Measurements from ENCODE around the gene MRAP2.

MRAP2 gene

DNA sequence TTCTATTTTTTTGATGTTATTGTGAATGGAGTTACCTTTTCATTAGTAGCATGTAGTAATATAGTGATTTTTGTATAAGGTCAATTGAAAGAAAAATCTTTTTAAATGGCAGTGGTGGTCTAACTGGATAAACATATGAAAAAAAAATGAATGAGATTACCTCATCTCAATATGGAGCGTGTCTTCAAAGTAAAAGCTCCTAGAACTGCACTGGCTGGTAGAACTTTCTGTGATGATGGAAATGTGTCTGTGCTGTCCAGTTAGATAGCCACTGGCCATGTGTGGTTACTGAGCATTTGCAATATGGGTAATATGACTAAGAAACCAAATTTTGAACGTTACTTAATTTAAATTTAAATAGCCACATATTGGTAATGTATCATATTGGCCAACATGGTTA is 44.1 kb downstream of the MRAP2 start:
- Histone ChIP-seq H3K4me3 (ENCODE audit: low read depth, low read length, poor library complexity, severe bottlenecking) (no peak overlapping the region), H3K4me2 (ENCODE audit: low read length) (no peak overlapping the region), H3K9ac (ENCODE audit: low read length) (no peak overlapping the region), H3K27me3 (ENCODE audit: insufficient read depth, low read length) (no peaks in the 10 kb centered on the region), H3K79me2 (ENCODE audit: insufficient read depth, low read length) (no peaks in the 10 kb centered on the region), H4K20me1 (ENCODE audit: insufficient read depth, low read length) (no peaks in the 10 kb centered on the region), H3K36me3 (ENCODE audit: insufficient read depth, low read length) (no peaks in the 10 kb centered on the region), H3K9me2 (ENCODE audit: low read depth, low read length) (no peaks in the 10 kb centered on the region), H3K27ac (ENCODE audit: low read depth, low read length, poor library complexity, severe bottlenecking) (no peak overlapping the region), H3K4me1 (ENCODE audit: insufficient read depth, low read length, severe bottlenecking) (no peaks in the 10 kb centered on the region), H2AFZ (ENCODE audit: low read length) (no peak overlapping the region), H3F3A (ENCODE audit: insufficient read depth, low read length) (no peaks in the 10 kb centered on the region), H3K9me3 (ENCODE audit: low read length) (no peaks in the 10 kb centered on the region)
- TF ChIP-seq, protein P1, sequence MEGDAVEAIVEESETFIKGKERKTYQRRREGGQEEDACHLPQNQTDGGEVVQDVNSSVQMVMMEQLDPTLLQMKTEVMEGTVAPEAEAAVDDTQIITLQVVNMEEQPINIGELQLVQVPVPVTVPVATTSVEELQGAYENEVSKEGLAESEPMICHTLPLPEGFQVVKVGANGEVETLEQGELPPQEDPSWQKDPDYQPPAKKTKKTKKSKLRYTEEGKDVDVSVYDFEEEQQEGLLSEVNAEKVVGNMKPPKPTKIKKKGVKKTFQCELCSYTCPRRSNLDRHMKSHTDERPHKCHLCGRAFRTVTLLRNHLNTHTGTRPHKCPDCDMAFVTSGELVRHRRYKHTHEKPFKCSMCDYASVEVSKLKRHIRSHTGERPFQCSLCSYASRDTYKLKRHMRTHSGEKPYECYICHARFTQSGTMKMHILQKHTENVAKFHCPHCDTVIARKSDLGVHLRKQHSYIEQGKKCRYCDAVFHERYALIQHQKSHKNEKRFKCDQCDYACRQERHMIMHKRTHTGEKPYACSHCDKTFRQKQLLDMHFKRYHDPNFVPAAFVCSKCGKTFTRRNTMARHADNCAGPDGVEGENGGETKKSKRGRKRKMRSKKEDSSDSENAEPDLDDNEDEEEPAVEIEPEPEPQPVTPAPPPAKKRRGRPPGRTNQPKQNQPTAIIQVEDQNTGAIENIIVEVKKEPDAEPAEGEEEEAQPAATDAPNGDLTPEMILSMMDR (IDR thresholded peaks at IDR 0.05; ENCODE audit: low read length) = no peak
- TF ChIP-seq EZH2 (IDR thresholded peaks at IDR 0.05; ENCODE audit: borderline replicate concordance, low read length) = no peak

DNA sequence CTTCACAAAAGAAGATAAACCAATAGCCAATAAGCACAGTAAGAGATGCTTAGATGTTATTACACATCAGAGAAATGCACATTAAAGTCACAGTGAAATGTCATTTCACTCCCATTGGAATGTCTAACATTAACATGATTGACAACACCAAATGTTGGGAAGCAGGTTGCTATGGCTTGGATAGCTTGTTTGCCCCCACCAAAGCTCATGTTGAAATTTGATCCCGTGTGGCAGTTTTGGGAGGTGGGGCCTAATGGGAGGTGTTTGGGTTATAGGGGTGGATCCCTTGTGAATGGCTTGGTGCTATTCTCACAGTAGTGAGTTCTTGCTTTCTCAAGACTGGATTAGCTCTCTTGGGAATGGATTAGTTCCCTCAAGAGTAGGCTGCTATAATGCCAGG is 44.8 kb downstream of the MRAP2 start:
- no peak overlapping the region for H3K27ac ChIP-seq (ENCODE audit: low read depth, low read length, poor library complexity, severe bottlenecking)
- no peaks in the 10 kb centered on the region for H3F3A ChIP-seq (ENCODE audit: insufficient read depth, low read length)
- TF ChIP-seq, protein P1 (IDR thresholded peaks at IDR 0.05; ENCODE audit: low read length) = no peak
- no peak for TF ChIP-seq EZH2 (IDR thresholded peaks at IDR 0.05; ENCODE audit: borderline replicate concordance, low read length)
- no peak overlapping the region for H3K4me3 ChIP-seq (ENCODE audit: low read depth, low read length, poor library complexity, severe bottlenecking)
- no peaks in the 10 kb centered on the region for H4K20me1 ChIP-seq (ENCODE audit: insufficient read depth, low read length)
- H3K9me3 ChIP-seq (ENCODE audit: low read length) = no peaks in the 10 kb centered on the region
- H2AFZ ChIP-seq (ENCODE audit: low read length) = no peak overlapping the region
- no peaks in the 10 kb centered on the region for H3K9me2 ChIP-seq (ENCODE audit: low read depth, low read length)
- H3K4me1 ChIP-seq (ENCODE audit: insufficient read depth, low read length, severe bottlenecking) = no peaks in the 10 kb centered on the region
- no peaks in the 10 kb centered on the region for H3K36me3 ChIP-seq (ENCODE audit: insufficient read depth, low read length)
- H3K27me3 ChIP-seq (ENCODE audit: insufficient read depth, low read length) = no peaks in the 10 kb centered on the region
- H3K4me2 ChIP-seq (ENCODE audit: low read length) = no peak overlapping the region
- H3K9ac ChIP-seq (ENCODE audit: low read length) = no peak overlapping the region
- H3K79me2 ChIP-seq (ENCODE audit: insufficient read depth, low read length) = no peaks in the 10 kb centered on the region

DNA sequence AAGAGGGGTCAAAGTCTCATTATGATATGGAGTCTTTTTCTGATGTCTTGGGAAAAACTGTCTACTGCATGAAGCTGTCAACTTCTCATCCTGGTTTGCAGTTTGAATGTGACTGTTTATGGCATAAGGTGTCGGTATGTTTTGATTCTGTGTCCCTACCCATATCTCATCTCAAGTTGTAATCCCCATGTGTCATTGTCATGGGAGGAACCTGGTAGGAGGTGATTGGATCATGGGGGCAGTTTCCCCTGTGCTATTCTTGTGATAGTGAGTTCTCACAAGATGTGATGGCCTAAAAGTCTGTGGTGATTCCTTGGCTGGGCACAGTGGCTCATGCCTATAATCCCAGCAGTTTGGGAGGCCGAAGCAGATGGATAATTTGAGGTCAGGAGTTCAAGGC is 47.6 kb downstream of the MRAP2 start:
- Histone ChIP-seq H3K9me3 (ENCODE audit: low read length) (no peaks in the 10 kb centered on the region), H3F3A (ENCODE audit: insufficient read depth, low read length) (no peaks in the 10 kb centered on the region), H3K27me3 (ENCODE audit: insufficient read depth, low read length) (no peaks in the 10 kb centered on the region)

More for the DNA sequence above, 47.6 kb downstream of the MRAP2 start:
- H3K4me3 ChIP-seq (ENCODE audit: low read depth, low read length, poor library complexity, severe bottlenecking) = no peak overlapping the region
- no peaks in the 10 kb centered on the region for H3K79me2 ChIP-seq (ENCODE audit: insufficient read depth, low read length)
- H3K4me2 ChIP-seq (ENCODE audit: low read length) = no peak overlapping the region
- no peaks in the 10 kb centered on the region for H3K4me1 ChIP-seq (ENCODE audit: insufficient read depth, low read length, severe bottlenecking)
- no peaks in the 10 kb centered on the region for H4K20me1 ChIP-seq (ENCODE audit: insufficient read depth, low read length)
- H2AFZ ChIP-seq (ENCODE audit: low read length) = no peak overlapping the region
- H3K27ac ChIP-seq (ENCODE audit: low read depth, low read length, poor library complexity, severe bottlenecking) = no peak overlapping the region
- TF ChIP-seq, protein P1 (IDR thresholded peaks at IDR 0.05; ENCODE audit: low read length) = no peak
- TF ChIP-seq EZH2 (IDR thresholded peaks at IDR 0.05; ENCODE audit: borderline replicate concordance, low read length) = no peak
- H3K9me2 ChIP-seq (ENCODE audit: low read depth, low read length) = no peaks in the 10 kb centered on the region
- no peak overlapping the region for H3K9ac ChIP-seq (ENCODE audit: low read length)
- H3K36me3 ChIP-seq (ENCODE audit: insufficient read depth, low read length) = no peaks in the 10 kb centered on the region

Measured in OCI-LY1 (cell line).